Hematopoietic multipotent progenitor cell (in vitro differentiated cells): Measurements from ENCODE around the gene SLC26A8. TPM values are rescaled to one million over a fixed set of nuclear protein-coding genes. Genes with fewer than 3 reads are reported as not detected.
"Not testable (repeated sequence)": the region's sequence is repeated elsewhere in the genome, so short reads cannot be mapped to it uniquely, and the experiment has no call there.

Source experiments
- DNase-seq, 3 donors: peaks; one replicate each; pipeline ENCODE4 v3.0.0-alpha.2; 2011 to 2015; ENCODE audit warnings: low read depth in 2 of 3, low spot score in 2 of 3
- total RNA-seq: library from RNA; depleted of rRNA; stranded (reverse); fragments of >200 nt; gene quantifications from one replicate; pipeline ENCODE4 v1.2.3, GENCODE V29; 2012

Gene SLC26A8
- total RNA-seq, 1 donor = 0.27 TPM

DNA sequence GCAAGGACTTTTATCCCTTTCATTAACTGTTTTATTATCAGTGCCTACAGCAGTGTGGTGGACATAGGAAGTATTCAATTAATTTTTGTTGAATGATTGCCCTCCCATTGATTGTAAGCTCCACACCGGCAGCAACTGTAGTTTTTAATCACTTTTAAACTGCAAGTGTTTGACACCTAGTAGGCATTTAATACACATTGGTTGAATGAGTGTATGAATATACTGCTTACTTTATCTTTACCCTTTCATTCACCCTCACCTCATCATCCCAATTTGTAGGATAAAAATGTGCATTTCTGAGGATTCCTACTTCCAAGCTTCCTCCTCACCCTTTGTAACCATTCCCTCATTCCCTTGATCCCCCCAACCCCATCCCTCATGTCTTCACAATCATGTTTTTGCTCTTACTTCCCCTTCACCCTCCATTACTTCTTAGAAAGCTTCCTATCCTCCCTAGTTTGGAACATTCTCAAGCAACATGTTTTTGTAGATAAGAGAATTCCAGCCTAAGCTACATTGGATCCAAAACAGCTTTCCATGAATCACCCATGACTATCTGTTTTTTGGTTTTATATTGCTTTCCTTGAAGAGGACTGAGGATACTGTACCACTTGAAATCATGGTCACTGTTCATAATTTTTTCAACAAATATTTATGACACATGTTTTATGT lies 955 bp upstream of the SLC26A8 start:
- no peak for DNase-seq

DNA sequence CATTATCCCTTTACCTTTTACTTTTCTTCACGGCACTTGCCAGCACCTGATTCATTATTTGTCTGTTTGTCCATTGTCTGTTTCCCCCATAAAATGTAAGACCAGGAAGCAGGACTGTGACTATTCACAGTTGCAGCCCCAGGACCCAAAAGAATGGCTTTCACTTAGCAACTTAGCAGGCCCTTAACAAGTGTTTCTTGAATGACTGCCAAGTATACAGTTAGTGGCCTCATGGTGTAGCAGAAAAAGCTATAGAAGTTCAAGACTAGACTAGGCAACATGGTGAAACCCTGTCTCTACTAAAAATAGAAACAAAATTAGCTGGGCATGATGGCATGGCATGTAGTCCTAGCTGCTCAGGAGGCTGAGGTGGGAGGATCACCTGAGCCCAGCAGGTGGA lies 4.3 kb downstream of the SLC26A8 start:
- DNase-seq = no peak

DNA sequence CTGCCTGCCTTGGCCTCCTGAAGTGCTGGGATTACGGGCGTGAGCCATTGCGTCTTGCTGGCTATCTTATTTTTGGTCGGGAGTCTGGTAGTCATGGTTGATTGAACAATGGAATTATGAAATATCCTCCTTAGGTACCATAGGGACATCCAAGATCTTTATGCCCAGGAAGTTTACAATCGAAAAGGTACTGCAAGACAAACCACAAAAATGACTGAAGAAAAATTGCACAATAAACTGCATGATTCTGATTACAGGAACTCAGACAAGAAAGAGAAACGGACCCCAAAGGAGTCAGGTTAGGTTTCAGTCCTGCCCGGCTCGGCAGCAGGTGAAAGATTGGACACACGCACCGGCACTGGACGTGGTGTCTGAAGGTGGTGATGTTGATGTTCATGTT lies 5.3 kb downstream of the SLC26A8 start:
- DNase-seq = no peak

DNA sequence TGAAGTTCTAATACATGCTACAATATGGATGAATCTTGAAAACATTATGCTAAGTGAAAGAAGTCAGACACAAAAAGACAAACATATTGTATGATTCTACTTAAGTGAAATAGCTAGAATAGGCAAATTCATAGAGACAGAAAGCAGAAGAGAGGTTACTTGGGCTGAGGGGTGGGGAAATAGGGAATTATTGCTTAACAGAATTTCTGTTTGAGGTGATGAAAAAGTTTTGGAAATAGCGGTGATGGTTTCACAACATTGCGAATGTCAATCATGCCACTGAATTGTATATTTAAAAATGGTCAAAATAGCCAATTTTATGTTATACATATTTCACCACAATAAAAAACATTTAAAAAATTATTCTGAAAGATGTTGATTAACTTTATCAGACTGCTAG lies 6.1 kb downstream of the SLC26A8 start:
- DNase-seq = no peak

DNA sequence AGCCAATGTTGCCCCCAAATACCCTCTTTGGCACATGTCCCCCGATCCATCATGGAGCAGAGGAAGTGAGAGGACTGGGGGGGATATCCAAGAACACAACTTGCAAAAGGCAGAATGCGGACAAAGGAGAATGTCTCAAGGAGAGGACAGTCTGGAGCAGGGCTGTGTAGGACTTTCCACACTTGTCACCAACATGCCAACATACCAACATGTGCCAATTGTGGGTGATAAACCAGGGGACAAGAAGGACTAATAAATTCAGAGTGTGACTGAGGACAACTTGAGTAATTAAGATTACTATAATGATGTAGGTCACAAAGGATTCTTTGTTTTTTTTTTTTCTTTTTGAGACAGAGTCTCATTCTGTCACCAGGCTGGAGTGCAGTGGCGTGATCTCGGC lies 8.8 kb downstream of the SLC26A8 start:
- DNase-seq = no peak

DNA sequence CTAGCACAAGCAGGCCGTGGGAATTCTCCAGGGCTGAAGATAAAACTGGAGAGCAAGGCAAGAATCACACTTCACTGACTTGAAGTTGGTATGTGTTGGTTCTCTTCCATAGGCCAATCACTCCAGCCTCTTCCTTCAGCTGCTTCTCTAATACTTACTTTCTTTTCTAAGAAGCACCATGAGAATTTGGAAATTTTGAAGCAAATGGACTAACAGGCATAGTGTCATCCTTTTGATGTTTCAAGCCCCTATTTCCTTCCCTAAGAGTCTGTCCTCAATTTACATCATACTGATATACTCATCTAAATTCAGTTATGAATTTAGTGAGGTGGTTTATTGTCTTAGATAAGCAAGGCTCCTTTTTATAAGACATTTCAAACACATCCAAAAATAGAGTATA lies 24.0 kb downstream of the SLC26A8 start:
- DNase-seq = no peak

DNA sequence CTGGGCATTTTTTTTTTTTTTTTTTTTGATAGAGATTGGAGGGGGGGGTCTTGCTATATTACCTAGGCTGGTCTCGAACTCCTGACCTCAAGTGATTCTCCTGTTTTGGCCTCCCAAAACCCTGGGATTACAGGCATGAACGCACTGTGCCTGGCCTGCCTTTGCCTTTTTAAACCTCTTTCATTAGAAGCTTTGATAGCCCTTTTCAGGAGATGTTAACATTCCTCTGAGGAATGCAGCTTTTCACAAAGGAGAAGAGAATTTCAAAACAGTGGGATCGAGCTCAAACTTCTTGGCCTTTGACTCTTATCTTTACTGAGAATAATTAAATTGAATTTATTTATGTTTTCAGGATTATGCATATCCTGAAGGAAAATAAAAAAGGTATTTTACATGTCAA lies 31.3 kb downstream of the SLC26A8 start:
- DNase-seq = no peak

DNA sequence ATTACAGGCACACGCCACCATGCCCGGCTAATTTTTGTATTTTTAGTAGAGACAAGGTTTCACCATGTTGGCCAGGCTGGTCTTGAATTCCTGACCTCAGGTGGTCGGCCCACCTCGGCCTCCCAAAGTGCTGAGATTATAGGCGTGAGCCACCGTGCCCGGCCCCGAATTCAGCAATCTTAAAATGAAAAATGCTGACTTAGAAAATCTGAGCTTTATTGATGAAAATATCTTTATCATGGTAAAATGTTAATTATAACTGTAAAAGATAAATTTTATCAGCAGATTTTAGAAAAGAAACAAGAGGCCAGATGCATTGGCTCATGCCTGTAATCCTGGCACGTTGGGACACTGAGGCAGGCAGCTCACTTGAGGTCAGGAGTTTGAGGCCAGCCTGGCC lies 36.4 kb downstream of the SLC26A8 start:
- not testable (repeated sequence) for DNase-seq

DNA sequence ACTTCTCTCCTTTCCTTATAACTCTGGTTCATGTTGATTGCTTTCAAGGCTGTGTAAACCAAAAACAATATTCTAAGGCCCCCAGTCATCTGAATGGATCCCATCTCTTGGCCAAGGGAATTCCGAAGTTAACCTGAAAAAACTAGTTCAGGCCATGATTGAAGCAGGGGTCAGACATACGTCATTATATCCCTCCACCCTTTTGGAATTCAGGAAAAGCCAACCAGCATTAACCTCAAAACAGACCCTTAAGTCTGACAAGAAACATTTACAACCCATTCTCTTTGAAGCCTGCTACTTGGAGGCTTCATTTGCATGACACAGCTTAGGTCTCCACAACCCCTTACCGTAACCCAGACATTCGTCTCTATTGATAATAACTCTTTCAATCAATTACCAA lies 39.7 kb downstream of the SLC26A8 start:
- DNase-seq = no peak

DNA sequence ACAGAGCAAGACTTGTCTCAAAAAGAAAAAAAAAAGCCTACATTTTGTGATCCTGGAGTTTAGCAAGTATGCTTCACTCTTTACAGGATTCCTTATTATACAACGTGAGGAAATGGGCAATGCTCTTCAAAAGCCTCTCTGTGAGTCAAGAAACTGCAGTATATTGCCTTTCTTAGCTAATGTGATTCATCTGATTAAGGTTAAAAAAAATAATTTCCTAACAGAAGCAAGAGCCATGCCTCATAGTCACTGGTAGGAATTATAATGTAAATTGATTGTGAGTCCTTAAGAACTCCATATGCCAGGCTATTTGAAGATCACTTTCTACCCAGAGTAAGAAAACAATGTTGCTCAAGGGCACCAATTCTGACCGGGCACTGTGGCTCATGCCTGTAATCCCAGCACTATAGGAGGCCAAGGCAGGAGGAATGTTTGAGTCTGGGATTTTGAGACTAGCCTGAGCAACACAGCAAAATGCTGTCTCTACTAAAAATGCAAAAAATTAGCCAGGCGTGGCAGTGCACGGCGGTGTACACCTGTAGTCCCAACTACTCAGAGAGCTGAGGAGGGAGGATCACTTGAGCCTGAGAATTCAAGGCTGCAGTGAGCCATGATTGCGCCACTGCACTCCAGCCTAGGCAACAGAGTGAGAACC lies 43.3 kb downstream of the SLC26A8 start:
- no peak for DNase-seq

DNA sequence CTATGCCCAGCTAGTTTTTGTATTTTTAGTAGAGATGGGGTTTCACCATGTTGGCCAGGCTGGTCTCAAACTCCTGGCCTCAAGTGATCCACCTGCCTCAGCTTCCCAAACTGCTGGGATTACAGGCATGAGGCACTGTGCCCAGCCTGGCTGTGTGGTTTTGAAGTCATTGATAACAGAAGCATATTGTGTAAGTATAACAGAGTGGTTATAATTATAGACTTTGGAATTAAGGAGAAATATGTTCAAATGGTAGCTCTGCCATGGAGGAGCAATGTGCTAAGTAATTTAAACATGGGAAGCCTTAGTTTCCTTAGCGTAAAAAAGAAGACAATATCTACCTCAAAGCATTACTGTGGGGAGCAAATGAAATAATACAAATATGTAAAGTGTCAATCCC lies 44.3 kb downstream of the SLC26A8 start:
- DNase-seq = not testable (repeated sequence)

DNA sequence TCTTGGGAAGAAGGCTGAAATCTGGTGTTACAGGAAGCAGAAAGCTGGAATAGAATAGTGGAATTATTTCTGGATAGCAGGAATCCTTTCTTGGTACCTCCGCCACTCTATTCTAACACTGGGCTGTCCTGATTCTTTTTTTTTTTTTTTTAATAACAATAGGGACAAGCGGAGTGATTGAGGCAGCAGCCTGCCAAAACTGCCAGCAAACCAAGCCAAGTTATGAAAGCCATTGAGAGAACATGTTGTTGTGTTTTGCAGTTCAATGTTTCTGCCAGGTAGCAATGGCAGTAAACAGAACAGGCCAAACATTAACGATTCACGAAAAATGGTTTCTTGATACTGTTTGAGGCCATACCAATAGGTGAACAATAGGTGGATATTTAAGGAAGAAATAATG lies 47.1 kb downstream of the SLC26A8 start:
- DNase-seq = no peak

DNA sequence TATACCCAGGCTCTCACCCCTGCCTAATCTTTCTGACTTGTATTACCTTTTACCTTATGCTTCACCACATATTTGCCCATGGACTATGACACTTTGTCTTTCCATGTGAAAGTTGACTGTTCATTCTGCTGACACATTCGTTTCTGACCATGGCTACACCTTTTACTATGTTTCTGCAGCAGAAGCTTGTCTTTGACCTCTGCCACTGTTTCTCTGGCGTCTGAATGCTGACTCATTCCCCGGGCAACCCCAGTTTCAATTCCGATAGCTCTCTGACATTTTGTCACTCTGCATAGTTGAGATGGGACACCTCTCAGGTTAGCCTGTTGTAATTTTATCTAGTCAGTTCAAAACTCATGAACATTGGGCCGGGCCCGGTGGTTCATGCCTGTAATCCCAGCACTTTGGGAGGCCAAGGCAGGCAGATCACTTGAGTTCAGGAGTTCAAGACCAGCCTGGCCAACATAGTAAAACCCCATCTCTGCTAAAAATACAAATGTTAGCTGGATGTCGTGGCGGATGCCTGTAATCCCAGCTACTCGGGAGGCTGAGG lies 50.7 kb downstream of the SLC26A8 start:
- DNase-seq = no peak

DNA sequence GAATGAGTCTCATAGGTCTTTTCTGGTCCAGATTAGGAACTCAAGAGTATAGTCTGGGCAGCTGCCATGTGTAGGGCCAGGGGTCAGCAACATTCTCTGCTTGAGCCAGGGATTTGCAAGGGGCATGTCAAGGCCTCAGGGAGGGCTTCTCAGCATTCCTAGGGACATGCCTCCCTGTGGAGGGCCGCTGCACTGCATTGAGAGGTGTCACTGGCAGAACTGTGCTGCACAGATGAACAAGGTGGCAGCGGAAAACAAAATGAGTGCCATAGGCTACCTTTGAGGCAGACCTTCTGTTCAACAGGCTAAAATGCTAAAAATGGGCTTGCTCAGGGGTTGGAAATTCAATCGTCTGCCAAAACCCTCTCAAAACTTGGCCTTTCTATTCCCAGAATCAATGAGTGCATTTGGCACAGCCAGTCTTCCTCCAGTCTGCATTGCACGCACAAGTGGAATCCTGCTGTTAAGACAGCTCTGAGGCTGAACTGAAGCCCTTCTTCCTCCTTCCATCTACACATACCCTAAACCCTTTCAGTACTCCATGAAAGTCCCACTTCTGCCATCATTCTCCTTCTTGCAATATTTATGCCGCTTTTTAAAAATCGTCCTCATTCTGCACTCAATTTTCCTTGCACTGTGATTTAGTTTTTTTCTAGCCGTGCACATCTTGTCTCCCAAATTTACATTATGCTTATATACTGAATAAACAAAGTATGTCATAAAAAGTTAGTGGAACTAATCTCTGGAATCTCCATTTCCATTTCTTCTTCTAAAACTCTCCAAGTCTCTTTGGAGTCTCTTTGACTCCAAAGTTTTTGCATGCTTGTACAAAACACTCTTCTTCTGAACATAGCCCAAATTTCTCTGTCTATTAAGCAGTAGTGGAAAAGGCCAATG lies 51.7 kb downstream of the SLC26A8 start:
- no peak for DNase-seq

DNA sequence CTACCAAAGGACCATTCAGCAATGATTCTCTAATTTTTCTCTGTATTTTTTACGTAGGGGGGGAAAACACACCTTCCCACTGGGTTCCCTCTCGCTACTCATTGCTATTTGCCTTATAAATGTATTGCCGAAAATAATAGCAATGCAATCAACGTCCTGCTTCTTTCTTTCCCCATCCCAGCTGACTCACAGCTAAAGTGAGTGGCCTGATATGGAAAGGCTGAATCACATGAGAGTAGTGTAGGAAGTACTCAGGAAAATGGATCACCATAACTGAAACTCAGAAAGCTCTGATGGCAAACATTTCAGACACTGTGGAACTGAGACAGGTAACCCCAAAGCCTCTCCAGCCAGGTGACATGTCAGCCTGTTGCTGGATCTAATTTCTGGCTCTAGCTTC lies 54.3 kb downstream of the SLC26A8 start:
- no peak for DNase-seq

DNA sequence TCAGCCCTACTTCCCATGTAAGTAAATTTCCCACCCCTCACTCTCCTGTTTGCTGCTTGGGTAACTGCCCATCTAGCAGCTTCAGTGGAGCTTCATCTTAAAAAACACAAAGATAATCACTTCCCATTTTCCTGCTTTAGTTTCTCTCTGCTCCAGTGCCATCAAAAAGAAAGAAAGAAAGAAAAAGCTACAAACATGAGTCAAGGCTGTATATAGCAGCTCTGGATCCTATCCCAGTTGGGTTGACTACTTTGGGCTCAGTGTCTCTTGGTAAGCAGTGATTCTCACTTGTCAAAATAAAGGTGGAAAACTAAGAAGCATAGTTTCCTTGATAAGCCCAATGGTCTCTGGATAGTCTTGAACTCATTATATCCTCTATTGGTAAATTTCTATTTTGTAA lies 54.8 kb downstream of the SLC26A8 start:
- DNase-seq = no peak

DNA sequence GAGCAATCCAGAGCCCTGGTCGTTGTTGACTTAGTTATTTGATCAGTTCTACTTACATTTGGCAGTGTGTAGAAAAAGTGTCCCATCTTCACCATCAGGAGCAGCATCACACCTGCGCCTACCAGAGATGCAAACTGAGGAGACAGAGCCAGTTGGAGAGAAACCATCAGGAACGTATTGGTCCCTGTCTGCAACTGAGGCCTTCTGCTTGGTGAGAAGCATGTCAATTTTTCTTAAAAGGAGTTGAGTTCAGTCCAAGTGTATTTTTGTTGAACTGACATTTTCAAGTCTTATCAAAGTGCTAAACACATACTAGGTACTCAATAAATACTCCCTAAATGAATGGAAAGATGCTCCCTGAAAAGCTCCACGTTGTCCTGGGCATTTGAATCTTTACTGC lies 55.6 kb downstream of the SLC26A8 start:
- no peak for DNase-seq

DNA sequence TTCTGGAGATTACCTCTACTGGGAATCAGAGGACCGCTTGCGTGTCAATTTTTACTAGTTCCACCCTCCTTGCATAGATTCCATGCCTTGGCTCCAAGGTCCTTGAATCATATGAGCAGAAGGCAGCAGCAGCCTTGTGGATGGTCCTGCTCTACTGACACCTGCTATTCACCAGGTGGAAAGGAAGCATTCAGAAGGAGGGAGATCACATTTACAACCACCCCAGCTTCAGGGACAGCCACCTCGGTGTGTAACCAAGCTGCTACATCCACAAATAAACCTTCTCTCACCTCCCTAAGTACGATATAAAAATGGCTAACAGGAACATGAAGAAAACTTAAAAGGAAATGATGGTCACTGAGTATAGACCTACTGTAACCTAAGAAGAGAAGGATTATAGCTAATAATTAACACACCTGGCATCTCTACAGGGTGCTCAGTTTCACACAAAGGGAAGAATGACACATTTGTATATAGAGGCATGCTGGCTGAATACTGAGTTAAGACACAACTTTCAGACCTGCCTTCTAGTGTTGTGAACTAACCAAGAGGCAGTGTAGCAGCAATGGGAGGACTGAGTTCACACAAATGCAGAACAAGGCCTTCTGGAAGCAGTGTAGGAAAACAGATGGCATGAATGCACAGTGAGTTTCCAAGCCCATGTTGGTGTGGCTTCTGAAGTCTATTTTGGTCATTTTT lies 57.2 kb downstream of the SLC26A8 start:
- no peak for DNase-seq

DNA sequence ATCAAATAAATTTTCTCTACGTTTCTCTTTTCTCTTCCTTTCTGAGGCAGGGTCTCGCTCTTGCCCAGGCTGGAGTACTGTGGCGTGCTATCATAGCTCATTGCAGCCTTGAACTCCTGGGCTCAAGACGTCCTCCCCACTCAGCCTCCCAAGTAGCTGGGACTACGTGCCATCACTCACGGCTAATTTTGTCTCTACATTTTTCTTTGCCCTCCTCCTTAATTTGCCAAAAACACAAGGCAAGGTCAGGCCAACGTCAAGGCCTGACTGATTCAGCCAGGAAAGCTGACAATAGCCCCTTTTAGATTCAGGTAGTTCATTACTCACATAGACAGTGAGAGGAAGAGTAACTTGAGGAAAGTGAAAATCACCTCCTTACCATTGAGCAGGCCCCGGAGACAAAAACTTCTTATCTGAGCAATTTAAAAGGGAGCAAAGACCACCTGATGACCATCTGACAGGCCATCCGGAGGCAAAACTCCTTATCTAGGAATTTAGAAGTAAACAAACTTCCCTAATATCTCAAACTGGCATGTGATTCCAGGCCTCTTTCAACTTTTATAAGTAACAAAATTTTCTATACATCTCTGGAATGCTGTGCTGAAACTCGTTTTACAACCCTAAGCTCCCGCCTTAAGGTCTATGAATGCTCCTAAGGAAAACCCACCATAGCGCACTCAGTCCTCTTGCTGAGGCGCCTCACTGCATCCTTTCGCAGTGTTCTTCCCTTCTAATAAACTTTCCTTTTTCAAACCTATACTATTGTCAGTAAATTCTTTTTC lies 61.5 kb downstream of the SLC26A8 start:
- no peak for DNase-seq

DNA sequence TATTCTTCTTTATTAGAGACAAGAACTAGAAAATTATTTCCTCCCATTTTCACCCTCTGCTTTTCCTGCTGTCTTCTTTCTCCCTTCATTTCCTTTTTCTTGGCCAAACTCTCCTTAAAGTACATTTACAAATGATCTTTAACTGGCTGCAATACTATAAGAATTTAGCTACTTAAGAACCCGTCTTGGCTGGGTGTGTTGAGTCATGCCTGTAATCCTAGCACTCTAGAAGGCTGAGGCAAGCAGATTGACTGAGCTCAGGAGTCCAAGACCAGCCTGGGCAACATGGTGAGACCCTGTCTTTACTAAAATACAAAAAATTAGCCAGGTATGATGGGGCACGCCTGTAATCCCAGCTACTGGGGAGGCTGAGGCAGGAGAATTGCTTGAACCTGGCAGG lies 64.3 kb downstream of the SLC26A8 start:
- DNase-seq = no peak
